22Rv1 (cell line): ENCODE data around the gene PSMA4.

Experiments used
- ZFX ChIP-seq: fragments of 450-650 bp; IDR thresholded peaks from 2 replicates; pipeline ENCODE4 v1.6.1; 2017; ENCODE audit warnings: antibody characterized with exemption, borderline replicate concordance
- TF ChIP-seq, protein P1 (sequence below): fragments of 450-650 bp; IDR thresholded peaks from 2 replicates; pipeline ENCODE4 v1.5.1; 2017; ENCODE audit warnings: mild to moderate bottlenecking

- TF ChIP-seq, protein P1, sequence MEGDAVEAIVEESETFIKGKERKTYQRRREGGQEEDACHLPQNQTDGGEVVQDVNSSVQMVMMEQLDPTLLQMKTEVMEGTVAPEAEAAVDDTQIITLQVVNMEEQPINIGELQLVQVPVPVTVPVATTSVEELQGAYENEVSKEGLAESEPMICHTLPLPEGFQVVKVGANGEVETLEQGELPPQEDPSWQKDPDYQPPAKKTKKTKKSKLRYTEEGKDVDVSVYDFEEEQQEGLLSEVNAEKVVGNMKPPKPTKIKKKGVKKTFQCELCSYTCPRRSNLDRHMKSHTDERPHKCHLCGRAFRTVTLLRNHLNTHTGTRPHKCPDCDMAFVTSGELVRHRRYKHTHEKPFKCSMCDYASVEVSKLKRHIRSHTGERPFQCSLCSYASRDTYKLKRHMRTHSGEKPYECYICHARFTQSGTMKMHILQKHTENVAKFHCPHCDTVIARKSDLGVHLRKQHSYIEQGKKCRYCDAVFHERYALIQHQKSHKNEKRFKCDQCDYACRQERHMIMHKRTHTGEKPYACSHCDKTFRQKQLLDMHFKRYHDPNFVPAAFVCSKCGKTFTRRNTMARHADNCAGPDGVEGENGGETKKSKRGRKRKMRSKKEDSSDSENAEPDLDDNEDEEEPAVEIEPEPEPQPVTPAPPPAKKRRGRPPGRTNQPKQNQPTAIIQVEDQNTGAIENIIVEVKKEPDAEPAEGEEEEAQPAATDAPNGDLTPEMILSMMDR = no peak
- TF ChIP-seq ZFX = no peak
Observed at GRCh38 chr15:78537266-78537905, 2.9 kb upstream of the PSMA4 start.
